ENCODE results near the gene RAPGEF4. TPM values are rescaled to one million over a fixed set of nuclear protein-coding genes. Genes with fewer than 3 reads are reported as not detected.
A peak's percentile ranks its signal among the peaks of the same experiment; 100 is the strongest.

The RAPGEF4 gene
- total RNA-seq, 4 donors from 2014 or later, result 2.8 to 73.4 (median 6.9) TPM

GRCh38 chr2:172701250-172701649, 34.4 kb upstream of the RAPGEF4 start:
- TF ChIP-seq POLR2A (IDR thresholded peaks at IDR 0.05) (no peak), CTCF (IDR thresholded peaks at IDR 0.05) (no peak)
- no peaks in the 10 kb centered on the region for H3K36me3 ChIP-seq
- no peak overlapping the region for H3K27ac ChIP-seq
- H3K9me3 ChIP-seq, result no peaks in the 10 kb centered on the region
- DNase-seq, result no peak
- no peak overlapping the region for H3K4me3 ChIP-seq
- peaks cover 0 to 7% (median 0%) of the 10 kb centered on the region in 4 donors for H3K4me1 ChIP-seq
- H3K27me3 ChIP-seq, result no peaks in the 10 kb centered on the region

DNA sequence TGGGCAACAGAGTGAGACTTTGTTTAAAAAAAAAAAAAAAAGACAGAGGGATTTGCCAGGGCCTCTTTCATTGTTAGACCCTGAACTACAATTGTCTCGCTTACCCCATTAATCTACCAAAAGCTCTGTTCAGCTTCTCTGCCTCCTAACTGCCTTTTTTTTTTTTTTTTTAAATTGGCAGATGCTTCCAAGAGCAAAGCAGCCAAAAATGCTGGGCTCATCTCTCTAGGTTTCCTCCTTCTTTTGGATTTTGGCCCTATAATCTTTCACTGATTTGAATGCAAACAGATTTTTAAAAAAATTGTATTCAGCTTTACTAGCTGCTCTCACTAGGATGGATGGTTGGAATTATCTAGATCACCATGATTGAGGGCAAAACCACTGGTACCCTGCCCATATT, 33.2 kb upstream of the RAPGEF4 start:
- Histone ChIP-seq H3K27ac (no peak overlapping the region), H3K27me3 (no peaks in the 10 kb centered on the region), H3K4me1 (peaks cover 0 to 7% (median 0%) of the 10 kb centered on the region in 4 donors), H3K4me3 (no peak overlapping the region), H3K36me3 (no peaks in the 10 kb centered on the region), H3K9me3 (no peaks in the 10 kb centered on the region)
- TF ChIP-seq POLR2A (IDR thresholded peaks at IDR 0.05), result no peak
- no peak for TF ChIP-seq CTCF (IDR thresholded peaks at IDR 0.05)
- DNase-seq, result no peak

DNA sequence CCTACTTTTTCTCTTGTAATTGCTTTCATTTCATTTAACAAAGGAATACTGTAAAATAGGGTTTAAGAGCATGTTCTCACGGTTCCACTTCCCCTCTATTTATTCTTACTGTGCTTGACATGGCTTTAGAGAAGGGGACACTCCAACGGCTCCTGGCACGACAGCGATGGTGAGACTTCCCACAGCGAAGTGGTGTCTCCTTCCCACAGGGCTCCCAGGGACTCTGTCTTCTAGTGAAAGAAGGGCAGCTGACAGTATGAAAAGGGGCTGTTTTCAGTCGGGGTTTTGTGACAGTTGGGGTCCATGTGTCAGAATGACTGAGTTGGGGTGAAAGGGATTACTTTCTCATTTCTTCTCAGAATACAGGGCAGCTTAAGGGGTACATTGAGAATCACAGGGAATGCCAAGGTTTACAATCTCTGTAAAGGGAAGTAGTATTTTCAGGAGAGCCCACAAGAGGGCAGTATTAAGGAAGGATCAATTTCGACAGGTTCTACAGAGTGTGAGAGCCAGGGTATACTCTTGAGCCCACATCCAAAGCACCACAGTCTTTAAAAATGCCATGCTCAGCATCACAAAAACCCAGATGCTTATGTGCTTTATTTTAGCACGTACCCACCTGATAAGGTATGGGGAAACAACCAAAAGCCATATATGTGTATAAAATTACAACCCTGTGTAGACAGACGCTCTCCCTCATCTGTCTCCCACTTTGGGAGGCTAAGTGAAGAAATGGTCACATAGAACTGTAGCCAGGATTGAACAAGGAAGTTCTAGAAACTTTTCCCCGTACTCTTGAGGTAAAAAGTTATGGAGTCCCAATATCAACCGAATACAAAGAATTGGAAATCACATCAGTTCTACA, 31.3 kb upstream of the RAPGEF4 start:
- Histone ChIP-seq H3K36me3 (no peaks in the 10 kb centered on the region), H3K27me3 (no peaks in the 10 kb centered on the region), H3K27ac (no peak overlapping the region), H3K9me3 (no peaks in the 10 kb centered on the region), H3K4me3 (no peak overlapping the region), H3K4me1 (no peaks in the 10 kb centered on the region)
- DNase-seq, result no peak
- TF ChIP-seq POLR2A (IDR thresholded peaks at IDR 0.05) (no peak), CTCF (IDR thresholded peaks at IDR 0.05) (peak in 4 of 6 experiments; percentile 33 to 57 (median 50))

GRCh38 chr2:172705352-172705751, 30.3 kb upstream of the RAPGEF4 start:
- Histone ChIP-seq H3K27me3 (no peaks in the 10 kb centered on the region), H3K27ac (no peak overlapping the region), H3K4me3 (no peak overlapping the region), H3K4me1 (no peaks in the 10 kb centered on the region), H3K9me3 (no peaks in the 10 kb centered on the region), H3K36me3 (no peaks in the 10 kb centered on the region)
- no peak for TF ChIP-seq POLR2A (IDR thresholded peaks at IDR 0.05)
- no peak for TF ChIP-seq CTCF (IDR thresholded peaks at IDR 0.05)
- DNase-seq, result no peak

DNA sequence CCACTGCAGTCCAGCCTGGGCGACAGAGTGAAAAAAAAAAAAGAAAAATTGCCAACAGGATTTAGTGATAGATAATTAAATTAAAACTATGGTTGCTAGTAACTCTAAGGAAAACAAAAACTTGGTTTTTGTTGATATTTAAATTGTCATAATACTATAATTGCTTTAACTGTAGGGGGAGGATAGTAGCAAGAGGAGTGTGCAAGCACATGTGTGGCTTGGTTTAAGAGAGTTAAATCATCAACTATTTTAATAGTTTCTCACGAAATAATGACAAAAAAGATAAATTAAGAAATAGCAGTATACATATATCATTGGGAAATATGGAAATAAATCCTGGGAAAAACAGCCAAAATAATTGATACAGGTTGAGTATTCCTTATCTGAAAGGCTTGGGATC, 27.4 kb upstream of the RAPGEF4 start:
- Histone ChIP-seq H3K36me3 (no peaks in the 10 kb centered on the region), H3K4me1 (no peaks in the 10 kb centered on the region), H3K27me3 (no peaks in the 10 kb centered on the region), H3K9me3 (no peaks in the 10 kb centered on the region), H3K4me3 (no peak overlapping the region), H3K27ac (no peak overlapping the region)
- no peak for TF ChIP-seq POLR2A (IDR thresholded peaks at IDR 0.05)
- TF ChIP-seq CTCF (IDR thresholded peaks at IDR 0.05), result no peak
- DNase-seq, result no peak

Data from Peyer's patch (tissue), 4 donors.